Kidney (tissue), 14 donors: ENCODE data around the gene BSND. TPM values are rescaled to one million over a fixed set of nuclear protein-coding genes. Genes with fewer than 3 reads are reported as not detected.

Experiments
- DNase-seq, 5 donors: peaks; one replicate each; pipeline ENCODE4 v3.0.0-alpha.2; 2013 to 2020
- FAIRE-seq: peaks from 2 replicates; lab custom pipeline; 2012; peaks lifted over from hg19 to GRCh38; lab: Jason Lieb, UNC
- H3K27ac ChIP-seq, 2 donors: one replicate each; pipeline ENCODE4 v1.7.0; 2013; ENCODE audit warnings: low read depth in 2 of 2, low read length in 2 of 2, inconsistent platforms in 1 of 2
- H3K27me3 ChIP-seq: one replicate; pipeline ENCODE4 v1.7.1; 2013; ENCODE audit warnings: low read length, inconsistent platforms; ENCODE audit not compliant: control insufficient read depth, insufficient read depth
- H3K36me3 ChIP-seq, 3 donors: one replicate each; pipeline versions ENCODE4 v1.7.0 to v1.7.1; 2013; ENCODE audit warnings: low read length in 3 of 3, control low read depth in 1 of 3, inconsistent platforms in 1 of 3; ENCODE audit not compliant: insufficient read depth in 3 of 3, control insufficient read depth in 2 of 3
- H3K4me1 ChIP-seq, 3 donors: one replicate each; pipeline versions ENCODE4 v1.7.0 to v1.7.1; 2013; ENCODE audit warnings: low read length in 3 of 3, inconsistent platforms in 1 of 3, low read depth in 1 of 3; ENCODE audit not compliant: control insufficient read depth in 2 of 3, insufficient read depth in 2 of 3
- H3K4me3 ChIP-seq, 3 donors: one replicate each; pipeline versions ENCODE4 v1.7.0 to v1.8.1; 2013; ENCODE audit warnings: low read length in 3 of 3, control low read depth in 1 of 3, inconsistent platforms in 1 of 3
- H3K9ac ChIP-seq, 3 donors: one replicate each; pipeline versions ENCODE4 v1.7.0 to v1.7.1; 2013; ENCODE audit warnings: low read length in 3 of 3, control low read depth in 1 of 3, inconsistent platforms in 1 of 3
- H3K9me3 ChIP-seq, 3 donors: one replicate each; pipeline versions ENCODE4 v1.7.0 to v1.7.1; 2013; ENCODE audit warnings: low read length in 3 of 3, control low read depth in 1 of 3, inconsistent platforms in 1 of 3; ENCODE audit not compliant: control insufficient read depth in 2 of 3, insufficient read depth in 1 of 3
- CTCF ChIP-seq: IDR thresholded peaks from 3 replicates; pipeline ENCODE4 v1.5.1; 2012; ENCODE audit warnings: mild to moderate bottlenecking, moderate library complexity, borderline replicate concordance; ENCODE audit not compliant: insufficient read depth; ENCODE audit errors: extremely low read depth
- intact Hi-C: fragments of 100-400 bp; cut with DNase I; formaldehyde crosslinking; loops from one replicate; pipeline ENCODE4 v1.11.1; 2022
- polyA plus RNA-seq: library from polyadenylated mRNA; stranded (reverse); fragments of 350-450 nt; fragmentation: Illumina TruSeq; extraction: RNeasy Lipid Tissue Mini Kit (QIAGEN cat#74804); gene quantifications from one replicate; pipeline ENCODE4 v1.2.3, GENCODE V29; 2014; ENCODE audit warnings: low read depth, low replicate concordance; ENCODE audit not compliant: insufficient read depth
- total RNA-seq: library from RNA; stranded (reverse); fragmentation: NEBNext Ultra II Directional; extraction: Animal tissue kit (Norgen Biotek cat#: 25700); gene quantifications from one replicate; pipeline ENCODE4 v1.2.1, GENCODE V29; 2021
- donor health status: control.
- donor health status: control.
- donor health status: control.
- donor health status: control.
- donor health status: control.
- donor health status: DM: yes; HTN: yes; CAD: no.
- donor health status: Normal renal cell carcinoma (clear cell type).

The BSND gene
- total and polyA plus RNA-seq, 2 donors from 2014 or later = 1.4 to 22.7 TPM

DNA sequence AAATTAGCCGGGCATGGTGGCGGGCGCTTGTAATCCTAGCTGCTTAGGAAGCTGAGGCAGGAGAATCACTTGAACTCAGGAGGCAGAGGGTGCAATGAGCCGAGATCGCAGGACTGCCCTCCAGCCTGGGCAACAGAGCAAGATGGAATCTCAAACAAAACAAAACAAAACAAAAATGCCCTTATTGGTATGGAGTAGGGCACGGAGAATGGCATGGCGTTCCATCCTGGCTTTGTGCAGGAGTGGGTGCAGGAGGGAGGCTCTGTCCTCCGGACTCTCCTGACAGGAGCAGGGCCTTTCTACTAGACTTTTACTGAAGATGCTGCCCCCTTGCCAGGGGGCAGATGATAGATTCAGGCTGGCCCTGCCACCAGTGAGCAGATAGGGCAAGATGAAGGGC is 17.3 kb upstream of the BSND start:
- H3K36me3 ChIP-seq = no peaks in the 10 kb centered on the region
- peaks cover 0 to 14% (median 4%) of the 10 kb centered on the region in 3 donors for H3K4me1 ChIP-seq
- intact Hi-C loops = no loop called here
- peak overlapping the region in 1 of 3 donors; percentile 55 for H3K4me3 ChIP-seq
- no peak for TF ChIP-seq CTCF
- no peak overlapping the region for H3K27ac ChIP-seq
- H3K9ac ChIP-seq = peak overlapping the region in 1 of 3 donors; percentile 34
- FAIRE-seq = no peak
- peaks cover 3% of the 10 kb centered on the region for H3K27me3 ChIP-seq
- DNase-seq = peak in 1 of 5 donors; percentile 21
- no peaks in the 10 kb centered on the region for H3K9me3 ChIP-seq

- DNase-seq = peak in 2 of 5 donors; percentile 22 to 31
- Histone ChIP-seq H3K27me3 (peaks cover 3% of the 10 kb centered on the region), H3K9ac (no peak overlapping the region), H3K27ac (no peak overlapping the region), H3K4me1 (peaks cover 0 to 14% (median 4%) of the 10 kb centered on the region in 3 donors), H3K4me3 (no peak overlapping the region), H3K36me3 (no peaks in the 10 kb centered on the region), H3K9me3 (no peaks in the 10 kb centered on the region)
- intact Hi-C loops = no loop called here
- no peak for TF ChIP-seq CTCF
- no peak for FAIRE-seq
Measured at GRCh38 chr1:54982739-54983138, 16.0 kb upstream of the BSND start.

DNA sequence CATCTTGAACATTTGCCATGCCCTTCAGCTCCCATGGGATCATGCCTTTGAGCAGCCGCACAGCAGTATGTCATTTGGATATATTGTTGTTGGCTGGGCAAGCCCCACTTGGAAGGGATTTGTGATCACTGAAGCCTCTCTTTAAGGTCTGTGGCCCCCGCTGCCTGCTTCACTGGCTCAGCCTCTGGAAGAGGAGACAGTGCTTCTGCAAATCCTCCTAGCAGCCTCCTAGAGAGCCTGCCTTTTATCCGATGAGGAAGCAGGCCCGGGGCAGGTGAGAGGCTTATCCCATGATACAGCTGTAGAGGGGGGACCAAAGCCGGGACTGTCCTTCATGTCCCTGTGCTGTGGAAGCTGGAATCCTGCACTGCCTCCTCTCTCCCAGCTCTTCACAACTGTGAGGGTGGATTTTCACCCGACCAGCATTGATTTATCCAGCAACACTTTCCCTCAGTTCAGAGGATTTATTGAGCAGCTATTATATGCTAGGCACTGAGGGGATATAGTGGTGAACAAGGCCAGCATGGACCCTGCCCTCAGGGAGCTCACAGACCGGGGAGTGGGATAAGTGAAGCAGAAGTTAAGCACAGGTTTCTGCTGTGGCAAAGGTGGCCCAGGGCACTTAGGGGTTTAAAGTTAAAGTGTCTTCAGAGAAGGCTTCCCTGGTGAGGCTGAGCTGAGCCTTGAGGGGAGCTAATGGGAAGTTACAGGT is 14.4 kb upstream of the BSND start:
- intact Hi-C loops = no loop called here
- TF ChIP-seq CTCF = no peak
- no peak for FAIRE-seq

More for the DNA sequence above, 14.4 kb upstream of the BSND start:
- Histone ChIP-seq H3K36me3 (no peaks in the 10 kb centered on the region), H3K9ac (no peak overlapping the region), H3K27me3 (peaks cover 3% of the 10 kb centered on the region), H3K27ac (no peak overlapping the region), H3K9me3 (no peaks in the 10 kb centered on the region), H3K4me3 (no peak overlapping the region), H3K4me1 (peaks cover 0 to 9% (median 0%) of the 10 kb centered on the region in 3 donors)
- peak; percentile 28 to 42 (median 40) for DNase-seq
